Measurements from ENCODE around the gene LIN9.

DNA sequence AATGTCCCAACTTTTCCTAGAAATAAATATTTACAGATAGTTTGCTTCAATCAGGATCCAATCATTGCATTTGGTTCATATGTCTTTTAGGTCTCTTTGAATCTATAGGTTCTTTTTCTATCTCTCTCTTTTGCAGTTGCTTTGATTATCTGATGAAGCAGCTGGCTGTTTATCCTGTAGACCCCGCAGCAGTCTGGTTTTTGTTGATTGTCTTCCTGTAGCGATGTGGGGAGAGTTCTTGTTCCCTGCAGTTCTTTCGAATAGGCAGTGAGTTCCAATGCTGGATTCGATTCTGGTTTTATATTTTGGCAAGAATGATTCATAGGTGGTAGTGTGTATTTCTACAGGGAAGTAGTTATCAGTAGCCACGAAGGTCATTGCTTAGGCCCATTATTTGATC is 92.9 kb downstream of the LIN9 start:
- TF ChIP-seq, protein P1, sequence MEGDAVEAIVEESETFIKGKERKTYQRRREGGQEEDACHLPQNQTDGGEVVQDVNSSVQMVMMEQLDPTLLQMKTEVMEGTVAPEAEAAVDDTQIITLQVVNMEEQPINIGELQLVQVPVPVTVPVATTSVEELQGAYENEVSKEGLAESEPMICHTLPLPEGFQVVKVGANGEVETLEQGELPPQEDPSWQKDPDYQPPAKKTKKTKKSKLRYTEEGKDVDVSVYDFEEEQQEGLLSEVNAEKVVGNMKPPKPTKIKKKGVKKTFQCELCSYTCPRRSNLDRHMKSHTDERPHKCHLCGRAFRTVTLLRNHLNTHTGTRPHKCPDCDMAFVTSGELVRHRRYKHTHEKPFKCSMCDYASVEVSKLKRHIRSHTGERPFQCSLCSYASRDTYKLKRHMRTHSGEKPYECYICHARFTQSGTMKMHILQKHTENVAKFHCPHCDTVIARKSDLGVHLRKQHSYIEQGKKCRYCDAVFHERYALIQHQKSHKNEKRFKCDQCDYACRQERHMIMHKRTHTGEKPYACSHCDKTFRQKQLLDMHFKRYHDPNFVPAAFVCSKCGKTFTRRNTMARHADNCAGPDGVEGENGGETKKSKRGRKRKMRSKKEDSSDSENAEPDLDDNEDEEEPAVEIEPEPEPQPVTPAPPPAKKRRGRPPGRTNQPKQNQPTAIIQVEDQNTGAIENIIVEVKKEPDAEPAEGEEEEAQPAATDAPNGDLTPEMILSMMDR (IDR thresholded peaks at IDR 0.05), result no peak
- TF ChIP-seq POLR2AphosphoS5 (IDR thresholded peaks at IDR 0.05), result no peak
